Thyroid gland (tissue), 4 donors: ENCODE measurements around the gene OCA2.

ENCODE experiments used
- POLR2A ChIP-seq, 2 donors: fragments of 450-650 bp; IDR thresholded peaks; one replicate each; pipeline ENCODE4 v1.6.1; 2017; ENCODE audit warnings: antibody characterized with exemption in 2 of 2, mild to moderate bottlenecking in 2 of 2, moderate library complexity in 1 of 2
- TF ChIP-seq, protein P1 (sequence below), 6 experiments: fragments of 200-600 bp in 3 of 6; fragments of 450-650 bp in 3 of 6; sonication (generic) in 3 of 6; IDR thresholded peaks; one replicate each; pipeline ENCODE4 v1.5.1; 2016 to 2019; ENCODE audit warnings: antibody characterized with exemption in 6 of 6, mild to moderate bottlenecking in 2 of 6, inconsistent platforms in 1 of 6, moderate library complexity in 1 of 6

GRCh38 chr15:27842526-27842925 is 256.6 kb downstream of the OCA2 start:
- no peak for TF ChIP-seq POLR2A (IDR thresholded peaks at IDR 0.05)
- TF ChIP-seq, protein P1, sequence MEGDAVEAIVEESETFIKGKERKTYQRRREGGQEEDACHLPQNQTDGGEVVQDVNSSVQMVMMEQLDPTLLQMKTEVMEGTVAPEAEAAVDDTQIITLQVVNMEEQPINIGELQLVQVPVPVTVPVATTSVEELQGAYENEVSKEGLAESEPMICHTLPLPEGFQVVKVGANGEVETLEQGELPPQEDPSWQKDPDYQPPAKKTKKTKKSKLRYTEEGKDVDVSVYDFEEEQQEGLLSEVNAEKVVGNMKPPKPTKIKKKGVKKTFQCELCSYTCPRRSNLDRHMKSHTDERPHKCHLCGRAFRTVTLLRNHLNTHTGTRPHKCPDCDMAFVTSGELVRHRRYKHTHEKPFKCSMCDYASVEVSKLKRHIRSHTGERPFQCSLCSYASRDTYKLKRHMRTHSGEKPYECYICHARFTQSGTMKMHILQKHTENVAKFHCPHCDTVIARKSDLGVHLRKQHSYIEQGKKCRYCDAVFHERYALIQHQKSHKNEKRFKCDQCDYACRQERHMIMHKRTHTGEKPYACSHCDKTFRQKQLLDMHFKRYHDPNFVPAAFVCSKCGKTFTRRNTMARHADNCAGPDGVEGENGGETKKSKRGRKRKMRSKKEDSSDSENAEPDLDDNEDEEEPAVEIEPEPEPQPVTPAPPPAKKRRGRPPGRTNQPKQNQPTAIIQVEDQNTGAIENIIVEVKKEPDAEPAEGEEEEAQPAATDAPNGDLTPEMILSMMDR (IDR thresholded peaks at IDR 0.05), result no peak
